CD1c-positive myeloid dendritic cell (primary cell): ENCODE data around the gene OR10V1.

ENCODE experiments used
- DNase-seq: peaks from one replicate; pipeline ENCODE4 v3.0.0-alpha.2; 2016; ENCODE audit errors: extremely low spot score

Gene OR10V1

DNA sequence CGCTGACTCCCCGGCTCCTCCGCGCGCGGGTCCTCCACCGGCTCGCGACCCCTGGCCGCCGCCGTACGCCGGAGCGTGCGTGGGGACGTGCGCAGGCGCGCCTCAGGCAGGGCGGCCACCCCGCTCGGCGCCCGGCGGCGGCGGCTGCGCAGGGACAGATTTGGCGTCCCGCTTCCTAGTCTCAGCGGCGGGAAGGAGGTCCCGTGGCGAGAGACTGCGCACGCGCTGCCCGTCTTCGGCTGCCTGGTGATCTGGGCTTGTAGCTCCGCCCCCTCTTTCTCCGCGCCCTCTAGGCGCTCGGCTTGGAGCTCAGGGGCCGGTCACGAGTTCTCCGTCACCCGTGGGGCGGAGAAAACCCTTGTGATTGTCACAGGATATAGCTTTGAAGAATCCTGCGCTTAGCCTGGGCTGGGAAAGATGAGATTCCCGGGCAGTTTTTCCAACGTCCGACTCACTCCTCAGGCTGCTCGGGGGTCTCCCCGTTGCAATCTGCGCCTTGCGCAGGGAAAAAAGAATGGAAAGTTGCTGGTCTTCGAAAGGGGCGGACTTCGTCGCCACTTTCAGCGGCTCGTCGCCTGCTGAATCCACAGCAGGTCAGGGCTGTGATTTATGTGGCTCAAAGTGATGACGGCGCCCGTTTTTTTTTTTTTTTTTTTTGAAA lies 44.6 kb downstream of the OR10V1 start, which contains the start of gene PATL1:
Gene PATL1, minus strand, starts transcription at position 88 of the 661 bp plus-strand sequence. CDS start 142 bp downstream, outside the sequence.
- peak; percentile 100 for DNase-seq

DNA sequence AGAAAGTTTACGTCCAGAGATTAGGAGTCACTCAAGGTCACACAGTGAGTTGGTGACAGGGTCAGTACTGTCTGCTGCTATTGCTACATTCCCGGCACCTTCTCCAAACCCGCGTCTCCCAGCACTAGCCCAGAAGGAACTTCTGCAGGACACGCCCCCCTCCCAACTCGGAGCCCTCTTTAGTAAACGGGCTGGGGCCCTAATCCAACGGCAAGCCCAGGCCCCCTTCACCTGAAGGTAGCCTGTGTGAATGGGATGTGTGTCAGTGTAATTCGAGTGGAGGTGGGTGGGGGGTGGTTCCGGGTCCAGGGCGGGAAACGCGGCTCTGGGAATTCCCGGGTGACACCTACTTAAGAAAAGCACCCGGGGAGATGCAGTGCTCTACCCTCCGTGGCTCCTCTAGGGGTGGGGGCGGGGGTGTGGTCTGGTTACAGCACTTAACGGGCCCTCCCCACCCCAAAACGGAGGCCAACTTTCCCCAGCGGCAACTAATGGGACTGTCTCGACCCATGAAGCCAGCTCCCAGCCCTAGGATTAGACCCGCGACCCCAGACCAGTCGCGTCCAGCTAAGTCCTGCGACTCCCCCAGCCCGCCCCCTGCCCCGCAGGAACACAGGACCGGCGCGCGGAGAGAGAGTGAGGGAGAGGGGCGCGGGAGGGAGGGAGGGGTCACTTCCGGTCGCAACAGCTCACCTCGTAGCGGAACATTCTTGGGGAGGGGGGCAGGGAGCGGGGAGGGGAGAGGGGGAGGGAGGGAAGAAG lies 45.3 kb downstream of the OR10V1 start:
- peak; percentile 75 for DNase-seq

DNA sequence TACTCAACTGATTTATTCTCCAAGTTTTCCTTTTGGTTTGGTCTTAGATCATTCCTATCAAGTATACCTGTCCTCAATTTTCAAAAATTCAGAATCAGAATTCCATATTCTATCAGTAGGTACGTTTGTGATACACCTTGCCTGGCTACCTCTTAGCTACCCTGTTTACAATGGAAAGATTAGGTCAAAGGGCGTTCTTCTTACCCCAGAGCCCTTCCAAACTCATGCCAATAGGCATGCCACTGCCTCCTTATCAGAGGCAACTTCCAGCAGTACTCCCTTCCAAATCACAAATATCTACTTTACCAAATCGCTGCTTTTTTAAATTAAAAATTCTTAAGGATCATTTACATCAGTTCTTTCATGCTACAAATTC lies 45.8 kb downstream of the OR10V1 start:
- DNase-seq, result no peak

DNA sequence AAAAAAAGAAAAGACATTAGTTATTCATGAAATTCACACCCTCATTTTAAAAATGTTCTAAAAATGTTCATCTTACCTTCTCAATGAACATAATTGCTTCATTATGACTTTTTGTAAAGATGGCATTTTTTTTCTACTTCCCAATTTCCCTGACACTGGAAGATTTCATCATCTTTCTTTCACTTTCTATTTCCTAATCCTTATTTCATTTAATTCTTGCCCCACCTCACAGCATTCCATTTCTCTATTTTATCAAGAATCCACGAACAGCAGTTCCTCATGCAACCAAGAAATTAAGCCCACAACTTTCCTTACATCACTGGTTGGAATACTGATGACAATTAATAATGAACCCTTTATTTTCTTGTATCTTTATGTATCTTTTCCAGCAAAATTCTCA lies 46.7 kb downstream of the OR10V1 start:
- peak; percentile 73 for DNase-seq
